Liver (tissue), 3 donors: ENCODE results near the gene TWIST2.

Experiments
- CTCF ChIP-seq: fragments of 150-350 bp; IDR thresholded peaks from 2 replicates; pipeline ENCODE4 v1.5.1; 2017; ENCODE audit warnings: improper control_type of control experiment, low read depth, low read length; ENCODE audit not compliant: missing input control
- EGR1 ChIP-seq, 2 donors: IDR thresholded peaks; 2 replicates each; pipeline ENCODE4 v1.6.1; 2016 to 2018; ENCODE audit warnings: antibody characterized with exemption in 2 of 2, low read depth in 2 of 2
- HNF4A ChIP-seq, 2 donors: conservative IDR thresholded peaks; 2 replicates each; pipeline ENCODE4 v1.6.1; 2016; ENCODE audit warnings: antibody characterized with exemption in 2 of 2, mild to moderate bottlenecking in 2 of 2
- JUND ChIP-seq, 2 donors: IDR thresholded peaks; 2 replicates each; pipeline ENCODE4 v1.6.1; 2016; ENCODE audit warnings: antibody characterized with exemption in 2 of 2
- MAX ChIP-seq: IDR thresholded peaks from 2 replicates; pipeline ENCODE4 v1.6.1; 2016; ENCODE audit warnings: antibody characterized with exemption
- RAD21 ChIP-seq, 2 donors: IDR thresholded peaks; 2 replicates each; pipeline ENCODE4 v1.6.1; 2016; ENCODE audit warnings: antibody characterized with exemption in 2 of 2, mild to moderate bottlenecking in 2 of 2
- REST ChIP-seq: IDR thresholded peaks from 2 replicates; pipeline ENCODE4 v1.6.1; 2016; ENCODE audit warnings: antibody characterized with exemption, mild to moderate bottlenecking
- RXRA ChIP-seq, 2 donors: IDR thresholded peaks; 2 replicates each; pipeline ENCODE4 v1.6.1; 2017 to 2018; ENCODE audit warnings: antibody characterized with exemption in 2 of 2, mild to moderate bottlenecking in 1 of 2
- TAF1 ChIP-seq: conservative IDR thresholded peaks from 2 replicates; pipeline ENCODE4 v1.6.1; 2016; ENCODE audit warnings: antibody characterized with exemption, mild to moderate bottlenecking
- YY1 ChIP-seq: IDR thresholded peaks from 2 replicates; pipeline ENCODE4 v1.6.1; 2016; ENCODE audit warnings: antibody characterized with exemption, mild to moderate bottlenecking
- donor health status: healthy.
- donor health status: healthy.

- TF ChIP-seq CTCF (no peak), TAF1 (no peak), REST (no peak), RXRA (IDR thresholded peaks at IDR 0.05) (no peak), HNF4A (conservative IDR thresholded peaks at IDR 0.05) (no peak), RAD21 (IDR thresholded peaks at IDR 0.05) (no peak), JUND (IDR thresholded peaks at IDR 0.05) (no peak), YY1 (no peak), EGR1 (IDR thresholded peaks at IDR 0.05; ENCODE audit: low read depth in 2 of 2) (no peak), MAX (no peak)
These were observed 45.6 kb downstream of the TWIST2 start for GRCh38 chr2:238893349-238894000.
